HPDE6-E6E7 (cell line): Measurements from ENCODE around the gene FOXE1.

ENCODE experiments used
- DNase-seq: peaks from one replicate; pipeline ENCODE4 v3.0.0; 2011; ENCODE audit warnings: missing footprints; ENCODE audit errors: extremely low spot score

The FOXE1 gene

GRCh38 chr9:97853056-97853843 is at the start of gene FOXE1:
FOXE1 (plus strand) TSS chr9:97853226; CDS start chr9:97853915, 689 bp downstream.
- DNase-seq: no peak

- no peak for DNase-seq
Observed at GRCh38 chr9:97804059-97804365, 49.0 kb upstream of the FOXE1 start.

DNA sequence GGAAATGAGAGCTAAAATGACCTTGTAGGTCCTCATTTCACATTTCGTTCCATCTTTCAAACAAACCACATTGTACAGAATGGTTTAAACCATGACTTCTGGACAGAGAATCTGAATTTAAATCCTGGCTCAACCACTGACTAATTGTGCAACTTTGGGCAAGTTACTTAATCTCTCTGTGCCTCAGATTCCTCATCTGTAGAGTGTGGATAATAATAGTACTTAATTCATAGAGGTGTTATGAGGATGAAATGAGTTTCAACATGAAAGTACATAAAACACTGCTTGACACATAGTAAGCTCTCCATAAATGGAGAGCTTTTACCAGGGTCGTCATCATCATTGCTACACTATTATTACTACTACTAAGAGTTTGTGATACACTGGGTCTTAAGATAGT is 46.3 kb upstream of the FOXE1 start:
- DNase-seq: no peak

DNA sequence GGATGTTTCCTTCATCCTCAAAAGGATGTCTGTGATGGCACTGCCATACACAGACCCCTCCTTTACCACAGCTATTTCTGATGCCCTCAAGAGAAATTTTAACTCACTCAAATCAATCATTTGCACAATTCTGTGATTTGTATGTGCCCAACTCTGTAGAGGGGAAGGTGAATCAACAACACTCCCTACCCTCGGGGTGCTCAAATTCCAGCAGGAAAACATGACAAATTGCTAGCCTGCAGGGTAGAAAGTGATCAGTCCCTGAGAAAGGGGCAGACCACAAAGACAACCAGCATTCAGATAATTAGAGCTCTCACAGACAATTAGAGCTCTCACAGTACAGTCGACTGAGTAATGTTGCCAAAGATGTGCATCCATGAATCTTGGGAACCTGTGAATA is 45.3 kb upstream of the FOXE1 start:
- no peak for DNase-seq

DNA sequence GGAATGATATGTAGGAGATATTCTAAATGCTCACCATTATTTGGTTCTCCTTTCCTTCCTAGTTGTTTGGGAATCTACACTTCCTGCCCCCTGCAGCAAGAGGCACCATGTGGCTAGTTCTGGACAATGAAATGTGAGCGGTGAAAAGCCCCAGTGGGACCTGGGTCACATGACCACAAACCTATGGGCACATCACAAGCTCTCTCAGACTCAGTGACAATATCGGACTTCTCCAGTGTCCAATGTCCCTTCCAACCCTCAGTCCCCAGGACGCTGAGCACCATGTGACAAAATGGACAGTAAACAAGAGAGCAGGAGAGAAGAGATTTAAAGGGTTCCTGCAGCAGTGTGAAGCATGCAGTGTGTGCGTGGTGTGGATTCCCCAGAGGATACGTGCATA is 44.6 kb upstream of the FOXE1 start:
- no peak for DNase-seq

DNA sequence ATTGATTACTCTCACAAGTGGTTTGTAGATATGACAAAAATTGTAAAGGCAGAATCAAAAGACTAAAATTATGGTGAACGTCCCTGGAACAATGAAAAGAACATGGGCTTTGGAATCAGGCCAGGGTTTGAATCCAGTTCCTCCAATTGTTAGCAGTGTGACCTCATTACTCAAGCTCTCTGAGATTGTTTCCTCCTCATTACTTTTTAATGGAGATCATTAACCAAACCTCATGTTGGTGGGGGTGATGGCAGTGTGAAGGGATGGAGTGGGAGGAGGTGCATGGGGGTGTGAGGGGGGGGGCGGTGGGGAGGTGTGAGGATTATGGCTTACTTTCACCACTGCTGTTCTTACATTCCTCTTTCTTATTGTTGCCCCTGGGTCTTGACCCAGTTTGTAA is 44.1 kb upstream of the FOXE1 start:
- no peak for DNase-seq

DNA sequence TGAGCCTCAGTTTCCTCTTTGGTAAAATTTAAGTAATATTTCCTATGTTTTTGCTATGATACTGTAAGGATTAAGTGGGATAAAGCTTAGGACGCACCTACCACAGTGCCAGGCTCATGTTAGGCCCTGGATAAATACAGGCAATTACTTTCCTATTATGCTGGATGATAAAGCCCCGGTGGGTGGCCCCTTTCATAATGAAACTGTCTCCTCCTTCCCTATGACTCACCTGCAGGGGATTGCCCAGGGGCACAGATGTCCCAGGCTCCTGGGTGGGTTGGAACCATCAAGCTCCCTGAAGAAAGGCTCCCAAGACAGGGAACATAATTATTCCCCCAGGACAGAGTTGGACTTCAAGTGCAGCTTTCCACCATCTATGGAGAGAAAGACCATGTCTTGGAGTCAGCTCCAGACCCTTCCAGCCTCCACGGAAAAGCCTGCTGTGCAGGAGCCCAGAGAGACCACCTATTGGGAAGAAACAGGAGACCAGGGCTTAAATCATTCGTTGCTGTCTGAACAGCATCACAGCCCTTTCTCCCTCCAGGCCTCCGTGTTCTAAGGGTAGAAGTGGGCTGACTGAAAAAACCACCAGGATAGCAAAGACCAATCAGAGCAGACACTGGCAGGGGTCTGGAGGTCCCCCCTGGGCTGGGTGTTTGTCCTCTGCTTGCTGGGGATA is 43.2 kb upstream of the FOXE1 start:
- DNase-seq: no peak

- peak; percentile 46 for DNase-seq
Observed at GRCh38 chr9:97811533-97812246, 41.3 kb upstream of the FOXE1 start.

- DNase-seq: no peak
Observed at GRCh38 chr9:97812247-97812543, 40.8 kb upstream of the FOXE1 start.

DNA sequence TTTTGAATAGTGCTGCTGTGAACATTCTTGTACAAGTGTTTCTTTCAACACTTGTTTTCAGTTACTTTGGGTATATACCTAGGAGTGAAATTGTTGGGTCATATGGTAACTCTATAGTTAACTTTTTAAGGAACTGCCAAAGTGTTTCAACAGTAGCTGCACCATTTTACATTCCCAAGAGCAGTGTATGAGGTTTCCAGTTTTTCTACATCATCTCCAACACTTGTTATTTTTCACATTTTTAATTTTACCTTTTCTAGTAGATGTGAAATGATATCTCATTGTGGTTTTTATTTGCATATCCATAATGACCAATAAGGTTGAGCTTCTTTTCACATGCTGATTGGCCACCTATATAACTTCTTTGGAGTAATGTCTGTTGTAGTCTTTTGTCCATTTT is 40.0 kb upstream of the FOXE1 start:
- no peak for DNase-seq

DNA sequence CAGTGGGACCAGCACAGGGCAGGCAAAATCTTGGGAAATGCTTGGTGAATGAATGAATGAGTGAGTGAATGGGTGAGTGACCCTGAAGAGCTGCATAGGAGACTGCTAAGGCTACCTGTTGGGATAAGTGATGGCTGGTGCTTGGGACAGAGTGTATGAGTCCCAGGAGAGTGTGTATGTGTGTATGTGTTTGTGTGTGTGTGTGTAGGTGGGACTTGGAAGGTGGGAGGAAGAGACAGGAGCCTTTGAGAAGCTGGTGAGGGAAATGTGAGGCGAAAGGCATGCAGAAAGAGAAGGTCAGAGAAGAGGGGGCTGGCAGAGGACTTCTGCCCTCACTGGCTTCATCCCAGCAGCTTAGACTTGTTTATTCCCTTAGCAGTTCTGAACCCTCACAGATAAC is 33.3 kb upstream of the FOXE1 start:
- DNase-seq: no peak

- DNase-seq: no peak
Observed at GRCh38 chr9:97820373-97820772, 32.7 kb upstream of the FOXE1 start.

GRCh38 chr9:97830884-97831829 is 21.9 kb upstream of the FOXE1 start:
- no peak for DNase-seq

DNA sequence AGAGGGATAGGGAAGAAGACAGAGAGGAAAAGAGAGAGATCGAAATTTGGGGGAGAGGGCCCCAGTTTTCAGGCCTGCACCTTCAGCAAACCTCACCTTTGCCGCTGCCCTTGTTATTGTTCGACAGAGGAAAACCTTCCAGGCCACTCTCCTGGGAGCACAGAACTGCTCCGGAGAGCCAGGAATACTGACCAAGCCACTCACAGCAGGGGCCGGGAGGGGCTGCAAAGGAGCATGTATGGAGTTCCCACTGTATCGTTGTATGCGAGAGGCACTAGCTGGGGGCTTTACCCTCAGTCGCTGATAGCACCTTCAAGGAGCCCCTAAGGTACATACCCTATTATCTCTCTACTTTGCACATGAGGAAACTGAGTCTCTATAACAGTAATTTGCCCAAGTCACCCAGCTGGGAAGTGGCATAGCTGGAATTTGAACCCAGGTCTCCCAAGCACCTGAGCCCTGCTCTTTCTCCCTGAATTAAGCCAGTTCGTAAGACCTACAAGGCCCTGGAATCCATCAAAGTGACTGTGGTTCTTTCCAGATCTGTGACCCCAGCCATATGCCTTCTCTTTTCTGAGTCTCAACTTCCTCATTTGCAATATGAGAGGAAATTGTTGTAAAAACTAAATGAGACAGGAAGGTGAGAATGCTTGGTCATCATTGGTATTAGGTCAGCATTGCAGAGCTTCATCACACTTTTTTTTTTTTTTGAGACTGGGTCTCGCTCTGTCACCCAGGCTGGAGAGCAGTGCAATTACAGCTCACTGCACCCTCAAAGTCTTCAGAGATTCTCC is 21.0 kb upstream of the FOXE1 start:
- DNase-seq: no peak

GRCh38 chr9:97840521-97840920 is 12.5 kb upstream of the FOXE1 start:
- no peak for DNase-seq

GRCh38 chr9:97842960-97843359 is 10.1 kb upstream of the FOXE1 start:
- DNase-seq: no peak

GRCh38 chr9:97845130-97845529 is 7.9 kb upstream of the FOXE1 start:
- no peak for DNase-seq

- DNase-seq: no peak
Observed at GRCh38 chr9:97845763-97846162, 7.3 kb upstream of the FOXE1 start.

DNA sequence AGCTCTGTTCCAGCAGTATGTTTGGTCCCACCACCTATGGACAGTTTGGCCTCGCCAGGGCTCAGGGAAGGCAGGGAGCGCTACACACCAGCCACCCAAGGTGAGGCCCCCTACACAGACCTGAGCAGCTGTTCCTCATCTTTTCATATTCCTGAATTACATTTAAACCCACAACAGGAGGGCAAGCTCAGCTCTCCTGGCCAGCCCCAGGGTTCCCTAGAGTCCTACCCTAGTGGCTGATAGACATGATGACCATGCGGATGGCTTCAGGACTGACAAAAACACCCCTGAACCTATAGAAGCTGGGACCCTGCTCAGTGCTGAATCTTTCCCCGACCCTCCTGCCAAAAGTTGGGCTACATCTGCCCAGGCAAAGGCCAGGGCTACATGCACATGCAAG is 6.7 kb upstream of the FOXE1 start:
- no peak for DNase-seq

DNA sequence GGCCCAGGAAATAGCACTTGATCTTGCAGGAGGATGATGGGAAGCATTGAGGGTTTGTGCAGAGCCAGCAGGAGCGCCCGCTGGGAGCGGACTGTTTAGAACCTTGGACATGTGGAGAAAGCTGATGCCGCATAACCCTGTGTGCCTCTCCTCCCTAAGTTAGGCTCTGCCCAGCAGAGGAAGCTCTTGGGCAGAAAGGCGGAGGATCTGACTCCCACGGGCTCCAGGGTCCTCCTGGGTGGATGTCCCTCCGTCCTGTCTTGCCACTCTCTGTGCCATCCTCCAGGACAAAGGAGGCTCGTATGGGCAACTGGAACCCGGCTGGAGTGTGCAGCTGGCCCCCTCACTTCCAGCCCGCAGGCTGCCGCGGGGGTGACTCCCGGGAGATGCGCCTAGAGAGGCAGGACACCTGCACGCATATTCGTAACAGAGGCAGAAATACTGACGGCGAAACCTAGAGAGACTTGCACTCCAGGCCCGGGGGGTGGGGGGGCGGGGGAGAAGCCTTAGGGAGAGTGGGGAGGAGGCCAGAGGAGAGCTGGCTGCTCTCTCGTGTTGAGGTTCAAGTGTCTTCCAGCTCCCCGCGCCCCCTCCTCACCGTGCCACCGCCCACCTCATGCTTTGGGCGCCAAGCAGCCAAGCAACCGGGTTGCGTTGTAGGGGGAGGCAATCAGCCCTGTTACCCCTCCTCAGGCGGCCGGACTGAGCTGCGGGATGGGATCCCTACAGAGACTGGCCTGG is 5.4 kb upstream of the FOXE1 start:
- no peak for DNase-seq

GRCh38 chr9:97848215-97848479 is 4.9 kb upstream of the FOXE1 start:
- DNase-seq: no peak
